H1 (cell line): ENCODE measurements around the gene CPPED1. TPM values are rescaled to one million over a fixed set of nuclear protein-coding genes. Genes with fewer than 3 reads are reported as not detected.

Experiments
- NANOG ChIP-seq: IDR thresholded peaks from 2 replicates; pipeline ENCODE4 v1.6.1; 2011; ENCODE audit warnings: low read length, low read depth, mild to moderate bottlenecking, inconsistent platforms; ENCODE audit not compliant: insufficient read depth, poor library complexity, severe bottlenecking
- TEAD4 ChIP-seq: IDR thresholded peaks from 2 replicates; pipeline ENCODE4 v1.6.1; 2012; ENCODE audit warnings: low read depth, low read length, inconsistent platforms, mixed read lengths
- polyA plus RNA-seq, 7 experiments: library from polyadenylated mRNA; depleted of rRNA in 3 of 7; stranded (reverse) in 5 of 7; unstranded in 2 of 7; fragments of >200 nt in 5 of 7; fragments of 200-250 nt in 2 of 7; gene quantifications; 1 replicate in 5 of 7; 2 replicates in 1 of 7; 4 replicates in 1 of 7; pipeline versions ENCODE4 v1.2.1 to v1.2.3, GENCODE V29; 2011 to 2013; ENCODE audit warnings: missing spikeins in 2 of 7, mixed read lengths in 2 of 7
- total RNA-seq: library from RNA; stranded (reverse); fragmentation: NEBNext Ultra II Directional; extraction: Animal tissue kit (Norgen Biotek cat#: 25700); gene quantifications from 2 replicates; pipeline ENCODE4 v1.2.1, GENCODE V29; 2021

CPPED1 gene
- total and polyA plus RNA-seq, 2 of the 8 experiments (the other 6 are each of a cell fraction or from before 2014, with no cell fraction given) = 3.5 to 11.2 TPM

- TF ChIP-seq NANOG (no peak), TEAD4 (no peak)
- TF ChIP-seq, all 59 proteins: peak for 0
Observed at GRCh38 chr16:12659871-12660270, 143.8 kb downstream of the CPPED1 start (continued).
